PC-3 (cell line): ENCODE results near the gene IRF2. TPM values are rescaled to one million over a fixed set of nuclear protein-coding genes. Genes with fewer than 3 reads are reported as not detected.

Experiments
- ATAC-seq: fragments of 200-7000 bp; cut with Tn5 transposase; 2 replicates; pipeline ENCODE4 v1.9.1; 2020; ENCODE audit warnings: mild to moderate bottlenecking, moderate library complexity
- BruUV-seq: library from RNA; stranded (reverse); fragments of 400-500 nt; replicated peaks from 2 replicates; lab custom pipeline; 2021; lab: Mats Ljungman, UMichigan
- CTCF ChIA-PET: fragments of 300-600 bp; sonication (Branson Sonifier 250); formaldehyde crosslinking; loops from one replicate; lab custom pipeline; 2022; ENCODE audit warnings: antibody characterized with exemption; lab: Charles Lee
- POLR2A ChIA-PET: fragments of 300-600 bp; sonication (Branson Sonifier 250); formaldehyde crosslinking; loops from one replicate; lab custom pipeline; 2022; ENCODE audit warnings: antibody characterized with exemption; ENCODE audit not compliant: unreplicated experiment; lab: Charles Lee
- DNase-seq: peaks from one replicate; pipeline ENCODE4 v3.0.0-alpha.2; 2015
- H2AFZ ChIP-seq: fragments of 300-600 bp; sonication (generic); 2 replicates; pipeline ENCODE4 v1.6.0; 2016; ENCODE audit warnings: antibody characterized with exemption, low read length
- H3F3A ChIP-seq: fragments of 300-600 bp; sonication (generic); one replicate; pipeline ENCODE4 v1.6.0; 2017; ENCODE audit warnings: antibody characterized with exemption, low read length, control low read depth, mild to moderate bottlenecking; ENCODE audit not compliant: unreplicated experiment
- H3K27ac ChIP-seq: fragments of 300-600 bp; sonication (generic); 2 replicates; pipeline ENCODE4 v1.5.1; 2016; ENCODE audit warnings: mild to moderate bottlenecking, low read length
- H3K27me3 ChIP-seq: fragments of 300-600 bp; sonication (generic); 2 replicates; pipeline ENCODE4 v1.6.1; 2016; ENCODE audit warnings: low read length, mixed read lengths
- H3K36me3 ChIP-seq: fragments of 300-600 bp; sonication (generic); 2 replicates; pipeline ENCODE4 v1.6.1; 2016; ENCODE audit warnings: low read depth, mixed run types, low read length, mixed read lengths
- H3K4me1 ChIP-seq: fragments of 300-600 bp; sonication (generic); 2 replicates; pipeline ENCODE4 v1.5.1; 2016; ENCODE audit warnings: low read length; ENCODE audit not compliant: insufficient read depth
- H3K4me2 ChIP-seq: fragments of 300-600 bp; sonication (generic); 2 replicates; pipeline ENCODE4 v1.6.0; 2016; ENCODE audit warnings: low read length
- H3K4me3 ChIP-seq: fragments of 300-600 bp; sonication (generic); 2 replicates; pipeline ENCODE4 v1.5.1; 2016; ENCODE audit warnings: mild to moderate bottlenecking, low read length, mixed read lengths
- H3K79me2 ChIP-seq: fragments of 300-600 bp; sonication (generic); 2 replicates; pipeline ENCODE4 v1.6.1; 2017; ENCODE audit warnings: low read length, mixed read lengths
- H3K9ac ChIP-seq: fragments of 300-600 bp; sonication (generic); 2 replicates; pipeline ENCODE4 v1.6.0; 2016; ENCODE audit warnings: mild to moderate bottlenecking, low read length
- H3K9me2 ChIP-seq: fragments of 300-600 bp; sonication (generic); replicated peaks from 2 replicates; pipeline ENCODE4 v1.6.1; 2016; ENCODE audit warnings: mixed run types, low read length, mixed read lengths
- H3K9me3 ChIP-seq: fragments of 300-600 bp; sonication (generic); 2 replicates; pipeline ENCODE4 v1.6.1; 2016; ENCODE audit warnings: low read length, mixed read lengths
- H4K20me1 ChIP-seq: fragments of 300-600 bp; sonication (generic); 2 replicates; pipeline ENCODE4 v1.6.1; 2016; ENCODE audit warnings: low read length, mixed read lengths
- EZH2 ChIP-seq: fragments of 300-600 bp; sonication (generic); IDR thresholded peaks from one replicate; pipeline ENCODE4 v1.6.1; 2017; ENCODE audit warnings: antibody characterized with exemption, mild to moderate bottlenecking, low read length; ENCODE audit not compliant: unreplicated experiment
- EZH2phosphoT487 ChIP-seq: fragments of 300-600 bp; sonication (generic); IDR thresholded peaks from 2 replicates; pipeline ENCODE4 v1.6.1; 2018; ENCODE audit warnings: mild to moderate bottlenecking, antibody characterized with exemption, low read length, borderline replicate concordance
- intact Hi-C: fragments of 100-400 bp; cut with micrococcal nuclease; formaldehyde crosslinking; loops from 2 replicates; pipeline ENCODE4 v1.9.0; 2023
- total RNA-seq: library from RNA; depleted of rRNA; stranded (reverse); fragments of >200 nt; gene quantifications from 2 replicates; pipeline ENCODE4 v1.2.3, GENCODE V29; 2014
- TF ChIP-seq, protein P1 (sequence below): fragments of 300-600 bp; sonication (generic); conservative IDR thresholded peaks from 2 replicates; pipeline ENCODE4 v1.5.1; 2017; ENCODE audit warnings: antibody characterized with exemption, low read depth, mild to moderate bottlenecking, low read length

The IRF2 gene
- total RNA-seq, 1 experiment from 2014 or later: 7.7 TPM

DNA sequence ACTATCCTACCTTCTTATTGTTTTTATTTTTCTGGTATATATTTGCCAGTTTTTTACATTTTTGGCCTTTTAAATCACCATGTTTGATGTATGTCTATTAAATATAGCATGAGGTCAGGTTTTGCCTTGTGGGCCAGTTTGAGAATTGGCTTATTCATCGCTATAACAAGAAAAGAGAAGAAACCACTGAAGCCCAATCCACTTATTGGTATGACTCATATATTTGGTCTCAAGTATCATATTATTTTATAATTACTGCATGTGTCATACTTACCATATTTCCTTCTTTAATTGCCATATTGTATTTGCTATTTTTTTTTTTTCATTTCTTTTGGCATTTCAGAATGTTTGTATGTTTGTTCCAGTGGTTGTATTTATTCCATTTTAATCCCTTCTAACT, 99.3 kb downstream of the IRF2 start:
- no peaks in the 10 kb centered on the region for H3K36me3 ChIP-seq
- peak overlapping the region; percentile 61 for H3K27ac ChIP-seq
- DNase-seq: peak; percentile 65
- intact Hi-C loops: loop anchor here (1.0 to 2.0 kb wide), 2 partner anchors 18 to 26 kb away; no protein-coding TSS in a partner anchor
- ChIA-PET POLR2A (no interaction called here), CTCF (no interaction called here)
- no peaks in the 10 kb centered on the region for H3K27me3 ChIP-seq
- BruUV-seq: no TSS peak
- peaks cover 22% of the 10 kb centered on the region for H3K4me1 ChIP-seq
- H3K4me3 ChIP-seq: no peak overlapping the region
- H3K9ac ChIP-seq: no peak overlapping the region
- no peaks in the 10 kb centered on the region for H3K9me2 ChIP-seq
- TF ChIP-seq, protein P1, sequence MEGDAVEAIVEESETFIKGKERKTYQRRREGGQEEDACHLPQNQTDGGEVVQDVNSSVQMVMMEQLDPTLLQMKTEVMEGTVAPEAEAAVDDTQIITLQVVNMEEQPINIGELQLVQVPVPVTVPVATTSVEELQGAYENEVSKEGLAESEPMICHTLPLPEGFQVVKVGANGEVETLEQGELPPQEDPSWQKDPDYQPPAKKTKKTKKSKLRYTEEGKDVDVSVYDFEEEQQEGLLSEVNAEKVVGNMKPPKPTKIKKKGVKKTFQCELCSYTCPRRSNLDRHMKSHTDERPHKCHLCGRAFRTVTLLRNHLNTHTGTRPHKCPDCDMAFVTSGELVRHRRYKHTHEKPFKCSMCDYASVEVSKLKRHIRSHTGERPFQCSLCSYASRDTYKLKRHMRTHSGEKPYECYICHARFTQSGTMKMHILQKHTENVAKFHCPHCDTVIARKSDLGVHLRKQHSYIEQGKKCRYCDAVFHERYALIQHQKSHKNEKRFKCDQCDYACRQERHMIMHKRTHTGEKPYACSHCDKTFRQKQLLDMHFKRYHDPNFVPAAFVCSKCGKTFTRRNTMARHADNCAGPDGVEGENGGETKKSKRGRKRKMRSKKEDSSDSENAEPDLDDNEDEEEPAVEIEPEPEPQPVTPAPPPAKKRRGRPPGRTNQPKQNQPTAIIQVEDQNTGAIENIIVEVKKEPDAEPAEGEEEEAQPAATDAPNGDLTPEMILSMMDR: no peak
- TF ChIP-seq EZH2: no peak
- no peak for TF ChIP-seq EZH2phosphoT487
- no peaks in the 10 kb centered on the region for H3K9me3 ChIP-seq
- peak; percentile 87 for ATAC-seq
- no peak overlapping the region for H2AFZ ChIP-seq
- H3K4me2 ChIP-seq: 0 out of 2 replicates have a peak overlapping the region, but pooled peaks have one; percentile 15
- no peaks in the 10 kb centered on the region for H3K79me2 ChIP-seq
- H4K20me1 ChIP-seq: no peaks in the 10 kb centered on the region
- H3F3A ChIP-seq: no peaks in the 10 kb centered on the region

GRCh38 chr4:184373886-184374405, 100.4 kb downstream of the IRF2 start:
- DNase-seq (no peak), ATAC-seq (no peak)
- ChIA-PET CTCF (no interaction called here), POLR2A (no interaction called here)
- Histone ChIP-seq H3K9me2 (no peaks in the 10 kb centered on the region), H4K20me1 (no peaks in the 10 kb centered on the region), H3K9ac (no peak overlapping the region), H3K27me3 (no peaks in the 10 kb centered on the region), H3K36me3 (no peaks in the 10 kb centered on the region), H2AFZ (no peak overlapping the region), H3K9me3 (no peaks in the 10 kb centered on the region), H3K4me1 (peaks cover 22% of the 10 kb centered on the region), H3K4me3 (no peak overlapping the region), H3K4me2 (no peak overlapping the region), H3F3A (no peaks in the 10 kb centered on the region), H3K27ac (no peak overlapping the region), H3K79me2 (no peaks in the 10 kb centered on the region)
- TF ChIP-seq EZH2: no peak
- TF ChIP-seq, protein P1: no peak
- no peak for TF ChIP-seq EZH2phosphoT487
- intact Hi-C loops: loop anchor here (2.0 kb wide), 1 partner anchor 27 kb away; no protein-coding TSS in a partner anchor
- BruUV-seq: no TSS peak

GRCh38 chr4:184371390-184371787, 103.0 kb downstream of the IRF2 start:
- ATAC-seq: no peak

More at GRCh38 chr4:184371390-184371787, 103.0 kb downstream of the IRF2 start:
- no peak for TF ChIP-seq EZH2
- TF ChIP-seq EZH2phosphoT487: no peak
- Histone ChIP-seq H2AFZ (no peak overlapping the region), H3K4me1 (peaks cover 19% of the 10 kb centered on the region), H3K4me2 (no peak overlapping the region), H4K20me1 (no peaks in the 10 kb centered on the region), H3K27ac (no peak overlapping the region), H3K9me3 (no peaks in the 10 kb centered on the region), H3K4me3 (no peak overlapping the region), H3K9ac (no peak overlapping the region), H3F3A (no peaks in the 10 kb centered on the region), H3K79me2 (no peaks in the 10 kb centered on the region), H3K9me2 (no peaks in the 10 kb centered on the region), H3K36me3 (no peaks in the 10 kb centered on the region), H3K27me3 (no peaks in the 10 kb centered on the region)
- intact Hi-C loops: no loop called here
- no peak for DNase-seq
- POLR2A ChIA-PET: no interaction called here
- BruUV-seq: no TSS peak
- CTCF ChIA-PET: no interaction called here
